Gastroesophageal sphincter (tissue), 3 donors: ENCODE data around the gene BICD1.

Experiments
- POLR2A ChIP-seq, 2 donors: fragments of 450-650 bp; IDR thresholded peaks; one replicate each; pipeline ENCODE4 v1.6.1; 2017; ENCODE audit warnings: antibody characterized with exemption in 2 of 2, mild to moderate bottlenecking in 2 of 2, moderate library complexity in 1 of 2
- POLR2AphosphoS5 ChIP-seq: sonication (generic); formaldehyde crosslinking; IDR thresholded peaks from one replicate; pipeline ENCODE4 v1.6.1; 2017; ENCODE audit warnings: antibody characterized with exemption
- TF ChIP-seq, protein P1 (sequence below), 4 experiments: fragments of 200-600 bp in 2 of 4; fragments of 450-650 bp in 2 of 4; sonication (generic) in 1 of 4; IDR thresholded peaks; one replicate each; pipeline ENCODE4 v1.5.1; 2017 to 2019; ENCODE audit warnings: antibody characterized with exemption in 4 of 4, mild to moderate bottlenecking in 2 of 4, moderate library complexity in 2 of 4

DNA sequence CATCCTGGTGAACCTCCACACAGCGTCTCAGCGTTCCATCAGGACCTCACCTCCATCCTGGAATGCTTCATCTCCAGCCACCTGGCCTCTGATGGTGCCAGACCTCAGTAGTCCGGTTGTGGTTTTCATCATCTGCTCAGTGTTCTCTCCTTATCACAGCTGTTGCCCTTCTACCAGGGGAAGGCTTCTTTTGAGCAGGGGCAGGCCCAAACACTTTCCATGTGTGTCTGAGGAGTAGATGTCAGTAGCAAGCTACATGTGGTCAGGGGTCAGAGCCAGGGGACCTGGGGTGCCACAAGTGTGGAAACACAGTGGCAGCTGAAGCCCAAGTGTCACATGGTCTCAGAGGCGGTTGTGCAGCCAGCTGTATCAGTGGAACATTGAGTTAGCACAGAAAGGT lies 262.6 kb downstream of the BICD1 start:
- TF ChIP-seq, protein P1, sequence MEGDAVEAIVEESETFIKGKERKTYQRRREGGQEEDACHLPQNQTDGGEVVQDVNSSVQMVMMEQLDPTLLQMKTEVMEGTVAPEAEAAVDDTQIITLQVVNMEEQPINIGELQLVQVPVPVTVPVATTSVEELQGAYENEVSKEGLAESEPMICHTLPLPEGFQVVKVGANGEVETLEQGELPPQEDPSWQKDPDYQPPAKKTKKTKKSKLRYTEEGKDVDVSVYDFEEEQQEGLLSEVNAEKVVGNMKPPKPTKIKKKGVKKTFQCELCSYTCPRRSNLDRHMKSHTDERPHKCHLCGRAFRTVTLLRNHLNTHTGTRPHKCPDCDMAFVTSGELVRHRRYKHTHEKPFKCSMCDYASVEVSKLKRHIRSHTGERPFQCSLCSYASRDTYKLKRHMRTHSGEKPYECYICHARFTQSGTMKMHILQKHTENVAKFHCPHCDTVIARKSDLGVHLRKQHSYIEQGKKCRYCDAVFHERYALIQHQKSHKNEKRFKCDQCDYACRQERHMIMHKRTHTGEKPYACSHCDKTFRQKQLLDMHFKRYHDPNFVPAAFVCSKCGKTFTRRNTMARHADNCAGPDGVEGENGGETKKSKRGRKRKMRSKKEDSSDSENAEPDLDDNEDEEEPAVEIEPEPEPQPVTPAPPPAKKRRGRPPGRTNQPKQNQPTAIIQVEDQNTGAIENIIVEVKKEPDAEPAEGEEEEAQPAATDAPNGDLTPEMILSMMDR (IDR thresholded peaks at IDR 0.05): no peak
- TF ChIP-seq POLR2AphosphoS5 (no peak), POLR2A (IDR thresholded peaks at IDR 0.05) (no peak)
